ENCODE measurements around the gene PLAAT2.

GRCh38 chr11:63523151-63523550, 40.0 kb downstream of the PLAAT2 start:
- TF ChIP-seq CTCF (IDR thresholded peaks at IDR 0.05) (no peak), POLR2A (IDR thresholded peaks at IDR 0.05) (no peak), POLR2AphosphoS5 (IDR thresholded peaks at IDR 0.05) (no peak)

Data from breast epithelium (tissue), 3 donors.